Peyer's patch (tissue), 4 donors: ENCODE results near the gene USP32.

Experiments used
- CTCF ChIP-seq, 6 experiments: fragments of 450-650 bp in 4 of 6; fragments of 200-600 bp in 2 of 6; sonication (generic) in 1 of 6; IDR thresholded peaks; one replicate each; pipeline ENCODE4 v1.5.1; 2017 to 2019; ENCODE audit warnings: antibody characterized with exemption in 6 of 6, mild to moderate bottlenecking in 3 of 6, moderate library complexity in 1 of 6
- POLR2A ChIP-seq, 2 donors: fragments of 450-650 bp; IDR thresholded peaks; one replicate each; pipeline ENCODE4 v1.5.1; 2017; ENCODE audit warnings: antibody characterized with exemption in 2 of 2, mild to moderate bottlenecking in 2 of 2, moderate library complexity in 2 of 2

GRCh38 chr17:60401819-60402218, 9.9 kb upstream of the USP32 start:
- TF ChIP-seq CTCF (IDR thresholded peaks at IDR 0.05) (no peak), POLR2A (IDR thresholded peaks at IDR 0.05) (no peak)
